ENCODE measurements around the gene TAGAP. TPM values are rescaled to one million over a fixed set of nuclear protein-coding genes. Genes with fewer than 3 reads are reported as not detected.

Gene TAGAP
- total RNA-seq, 4 donors from 2014 or later: 2.7 to 9.8 (median 4.6) TPM

DNA sequence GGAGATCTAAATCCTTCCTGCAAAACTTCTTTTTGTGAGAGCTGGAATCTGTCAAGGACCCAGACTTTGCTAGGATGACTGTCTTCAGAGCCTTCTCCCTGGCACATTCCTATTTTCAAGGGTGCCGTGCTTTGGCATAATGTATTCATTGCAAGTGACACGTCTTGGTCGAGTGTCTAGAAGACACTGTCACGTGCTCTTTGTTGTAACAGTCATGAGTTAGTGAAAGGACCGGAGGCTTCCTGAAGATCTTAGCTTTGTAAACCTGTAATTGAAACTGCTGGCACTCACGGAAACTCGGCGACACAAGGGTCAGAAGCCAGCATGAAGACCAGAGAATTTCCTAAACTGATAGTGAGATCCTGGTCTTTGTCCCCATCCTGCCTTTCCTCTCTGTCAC lies 19.7 kb upstream of the TAGAP start:
- 72 to 78% methylated on average over 8 of the region's 8 CpGs for WGBS, 2 donors
- H3K27me3 ChIP-seq: peaks cover 0 to 9% of the 10 kb centered on the region in 2 donors
- H3K4me1 ChIP-seq: peaks cover 0 to 17% (median 0%) of the 10 kb centered on the region in 4 donors
- no peak overlapping the region for H3K4me3 ChIP-seq
- H3K27ac ChIP-seq: no peak overlapping the region
- no peaks in the 10 kb centered on the region for H3K9me3 ChIP-seq
- no peaks in the 10 kb centered on the region for H3K36me3 ChIP-seq
- TF ChIP-seq EP300 (IDR thresholded peaks at IDR 0.05) (no peak), POLR2A (IDR thresholded peaks at IDR 0.05) (no peak)
- TF ChIP-seq, protein P1, sequence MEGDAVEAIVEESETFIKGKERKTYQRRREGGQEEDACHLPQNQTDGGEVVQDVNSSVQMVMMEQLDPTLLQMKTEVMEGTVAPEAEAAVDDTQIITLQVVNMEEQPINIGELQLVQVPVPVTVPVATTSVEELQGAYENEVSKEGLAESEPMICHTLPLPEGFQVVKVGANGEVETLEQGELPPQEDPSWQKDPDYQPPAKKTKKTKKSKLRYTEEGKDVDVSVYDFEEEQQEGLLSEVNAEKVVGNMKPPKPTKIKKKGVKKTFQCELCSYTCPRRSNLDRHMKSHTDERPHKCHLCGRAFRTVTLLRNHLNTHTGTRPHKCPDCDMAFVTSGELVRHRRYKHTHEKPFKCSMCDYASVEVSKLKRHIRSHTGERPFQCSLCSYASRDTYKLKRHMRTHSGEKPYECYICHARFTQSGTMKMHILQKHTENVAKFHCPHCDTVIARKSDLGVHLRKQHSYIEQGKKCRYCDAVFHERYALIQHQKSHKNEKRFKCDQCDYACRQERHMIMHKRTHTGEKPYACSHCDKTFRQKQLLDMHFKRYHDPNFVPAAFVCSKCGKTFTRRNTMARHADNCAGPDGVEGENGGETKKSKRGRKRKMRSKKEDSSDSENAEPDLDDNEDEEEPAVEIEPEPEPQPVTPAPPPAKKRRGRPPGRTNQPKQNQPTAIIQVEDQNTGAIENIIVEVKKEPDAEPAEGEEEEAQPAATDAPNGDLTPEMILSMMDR (IDR thresholded peaks at IDR 0.05): no peak
- DNase-seq (ENCODE audit: low spot score in 2 of 2): no peak

DNA sequence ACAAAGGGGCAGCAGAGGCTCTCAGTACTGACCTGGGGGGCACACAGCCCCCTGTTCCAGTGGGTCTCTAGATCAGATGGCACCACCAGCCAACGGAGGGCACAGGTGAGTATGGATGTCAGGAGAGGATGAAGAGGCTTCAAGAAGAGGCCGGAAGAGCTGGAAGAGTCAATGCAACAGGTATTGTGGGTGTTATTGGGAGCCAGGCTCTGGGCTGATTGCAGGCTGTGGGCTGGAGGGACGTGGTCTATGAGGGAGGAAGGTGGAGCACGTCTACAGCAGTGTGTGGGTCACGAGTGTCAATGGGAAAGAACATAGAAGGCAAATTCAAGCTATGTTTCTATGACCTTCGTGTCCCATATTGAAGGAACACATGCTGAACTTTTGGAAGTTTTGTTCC lies 18.8 kb upstream of the TAGAP start:
- Histone ChIP-seq H3K9me3 (no peaks in the 10 kb centered on the region), H3K27ac (peak overlapping the region in 1 of 4 donors; percentile 73), H3K4me3 (no peak overlapping the region), H3K27me3 (no peaks in the 10 kb centered on the region), H3K36me3 (no peaks in the 10 kb centered on the region), H3K4me1 (peaks cover 0 to 17% (median 0%) of the 10 kb centered on the region in 4 donors)
- TF ChIP-seq, protein P1 (IDR thresholded peaks at IDR 0.05): no peak
- no peak for TF ChIP-seq POLR2A (IDR thresholded peaks at IDR 0.05)
- TF ChIP-seq EP300 (IDR thresholded peaks at IDR 0.05): no peak
- no peak for DNase-seq (ENCODE audit: low spot score in 2 of 2)
- 82 to 83% methylated on average over 6 of the region's 6 CpGs for WGBS, 2 donors

DNA sequence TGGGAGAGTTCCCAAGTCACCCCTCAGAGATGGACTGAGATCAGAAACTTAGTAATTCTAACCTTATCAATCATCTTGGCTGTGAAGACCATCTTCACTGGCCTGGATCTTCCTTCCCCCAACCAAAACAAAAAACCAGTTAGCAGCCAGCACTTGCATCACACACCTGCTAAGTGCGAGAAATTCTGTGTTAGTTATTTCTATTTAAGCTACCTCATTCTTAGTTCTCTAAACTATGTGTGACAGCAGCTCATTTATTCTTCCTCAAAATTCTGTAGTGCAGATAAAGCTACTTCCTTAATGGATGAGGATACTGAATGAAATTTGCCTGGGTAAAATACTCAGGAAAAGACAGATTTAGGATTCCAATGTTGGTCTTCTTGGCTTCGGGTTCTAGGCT lies 18.2 kb upstream of the TAGAP start:
- WGBS, 2 donors: 75 to 78% methylated on average over 2 of the region's 2 CpGs
- peak overlapping the region in 1 of 4 donors; percentile 73 for H3K27ac ChIP-seq
- H3K4me1 ChIP-seq: peaks cover 0 to 17% (median 0%) of the 10 kb centered on the region in 4 donors

GRCh38 chr6:159062564-159062945 lies 17.8 kb upstream of the TAGAP start:
- TF ChIP-seq POLR2A (IDR thresholded peaks at IDR 0.05): no peak
- no peak for TF ChIP-seq EP300 (IDR thresholded peaks at IDR 0.05)
- TF ChIP-seq, protein P1 (IDR thresholded peaks at IDR 0.05): no peak
- Histone ChIP-seq H3K27me3 (no peaks in the 10 kb centered on the region), H3K4me1 (peaks cover 0 to 17% (median 0%) of the 10 kb centered on the region in 4 donors), H3K9me3 (no peaks in the 10 kb centered on the region), H3K27ac (peak overlapping the region in 1 of 4 donors; percentile 73), H3K36me3 (no peaks in the 10 kb centered on the region), H3K4me3 (no peak overlapping the region)
- no peak for DNase-seq (ENCODE audit: low spot score in 2 of 2)
- 78 to 81% methylated on average over 3 of the region's 3 CpGs for WGBS, 2 donors

More for the DNA sequence above, 18.2 kb upstream of the TAGAP start:
- no peak for DNase-seq (ENCODE audit: low spot score in 2 of 2)
- Histone ChIP-seq H3K4me3 (no peak overlapping the region), H3K9me3 (no peaks in the 10 kb centered on the region), H3K36me3 (no peaks in the 10 kb centered on the region), H3K27me3 (no peaks in the 10 kb centered on the region)
- TF ChIP-seq EP300 (IDR thresholded peaks at IDR 0.05): no peak
- TF ChIP-seq, protein P1 (IDR thresholded peaks at IDR 0.05): no peak
- TF ChIP-seq POLR2A (IDR thresholded peaks at IDR 0.05): no peak

DNA sequence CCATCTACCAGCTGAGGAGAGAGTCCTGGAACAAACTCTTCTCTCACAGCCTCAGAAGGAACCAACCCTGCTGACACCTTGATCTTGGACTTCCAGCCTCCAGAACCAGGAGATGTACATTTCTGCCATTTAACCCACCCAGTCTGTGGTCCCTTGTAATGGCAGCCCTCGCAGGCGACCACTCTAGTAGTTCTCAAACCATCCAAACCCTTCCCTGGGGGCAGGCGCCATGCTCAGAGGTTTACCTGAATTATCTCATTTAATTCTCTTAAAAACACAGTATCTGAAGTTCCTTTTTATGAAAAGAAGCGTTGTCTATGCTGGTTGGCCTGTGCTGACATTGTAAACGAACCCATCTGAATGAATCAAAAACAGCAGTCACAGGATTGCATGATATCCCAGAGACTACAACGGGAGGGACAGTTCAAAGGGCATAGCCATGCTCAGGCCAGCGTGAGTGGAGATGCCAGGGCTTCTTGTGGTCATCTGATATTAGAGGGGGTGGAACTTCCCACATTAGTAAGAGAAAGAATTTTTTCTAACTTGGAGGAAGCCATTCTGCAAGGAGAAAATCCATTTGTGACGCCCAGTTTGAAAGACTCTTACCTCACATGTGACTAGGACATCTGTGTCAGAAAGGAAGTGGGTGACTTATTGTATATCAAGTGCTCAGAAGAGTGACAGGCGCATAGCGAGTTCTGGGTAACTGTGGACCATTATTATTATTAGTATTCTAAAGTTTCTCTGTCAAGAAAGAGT lies 17.2 kb upstream of the TAGAP start:
- no peaks in the 10 kb centered on the region for H3K27me3 ChIP-seq
- no peak for DNase-seq (ENCODE audit: low spot score in 2 of 2)
- no peaks in the 10 kb centered on the region for H3K9me3 ChIP-seq
- no peak overlapping the region for H3K4me3 ChIP-seq
- H3K27ac ChIP-seq: peak overlapping the region in 3 of 4 donors; percentile 32 to 73 (median 46)
- H3K36me3 ChIP-seq: no peaks in the 10 kb centered on the region
- peaks cover 0 to 17% (median 0%) of the 10 kb centered on the region in 4 donors for H3K4me1 ChIP-seq
- WGBS, 2 donors: 68 to 77% methylated on average over 10 of the region's 10 CpGs
- TF ChIP-seq POLR2A (IDR thresholded peaks at IDR 0.05) (no peak), EP300 (IDR thresholded peaks at IDR 0.05) (no peak)
- TF ChIP-seq, protein P1 (IDR thresholded peaks at IDR 0.05): no peak
